H1 (cell line): ENCODE data around the gene LMAN2. TPM values are rescaled to one million over a fixed set of nuclear protein-coding genes. Genes with fewer than 3 reads are reported as not detected.

ENCODE experiments used
- JUND ChIP-seq: IDR thresholded peaks from 2 replicates; pipeline ENCODE4 v1.6.1; 2011; ENCODE audit warnings: mild to moderate bottlenecking, improper control_type of control experiment, low read length
- RFX5 ChIP-seq: IDR thresholded peaks from 2 replicates; pipeline ENCODE4 v1.6.1; 2011; ENCODE audit warnings: low read depth, low read length, improper control_type of control experiment, borderline replicate concordance
- polyA plus RNA-seq, 7 experiments: library from polyadenylated mRNA; depleted of rRNA in 3 of 7; stranded (reverse) in 5 of 7; unstranded in 2 of 7; fragments of >200 nt in 5 of 7; fragments of 200-250 nt in 2 of 7; gene quantifications; 1 replicate in 5 of 7; 2 replicates in 1 of 7; 4 replicates in 1 of 7; pipeline versions ENCODE4 v1.2.1 to v1.2.3, GENCODE V29; 2011 to 2013; ENCODE audit warnings: missing spikeins in 2 of 7, mixed read lengths in 2 of 7
- total RNA-seq: library from RNA; stranded (reverse); fragmentation: NEBNext Ultra II Directional; extraction: Animal tissue kit (Norgen Biotek cat#: 25700); gene quantifications from 2 replicates; pipeline ENCODE4 v1.2.1, GENCODE V29; 2021
- TF ChIP-seq, protein P1 (sequence below): fragments of 300-600 bp; sonication (generic); IDR thresholded peaks from 2 replicates; pipeline ENCODE4 v1.7.1; 2012; ENCODE audit warnings: low read length, moderate library complexity, mild to moderate bottlenecking, inconsistent platforms; ENCODE audit not compliant: insufficient replicate concordance

LMAN2 gene
- total and polyA plus RNA-seq, 2 of the 8 experiments (the other 6 are each of a cell fraction or from before 2014, with no cell fraction given), result 116 to 225 TPM

DNA sequence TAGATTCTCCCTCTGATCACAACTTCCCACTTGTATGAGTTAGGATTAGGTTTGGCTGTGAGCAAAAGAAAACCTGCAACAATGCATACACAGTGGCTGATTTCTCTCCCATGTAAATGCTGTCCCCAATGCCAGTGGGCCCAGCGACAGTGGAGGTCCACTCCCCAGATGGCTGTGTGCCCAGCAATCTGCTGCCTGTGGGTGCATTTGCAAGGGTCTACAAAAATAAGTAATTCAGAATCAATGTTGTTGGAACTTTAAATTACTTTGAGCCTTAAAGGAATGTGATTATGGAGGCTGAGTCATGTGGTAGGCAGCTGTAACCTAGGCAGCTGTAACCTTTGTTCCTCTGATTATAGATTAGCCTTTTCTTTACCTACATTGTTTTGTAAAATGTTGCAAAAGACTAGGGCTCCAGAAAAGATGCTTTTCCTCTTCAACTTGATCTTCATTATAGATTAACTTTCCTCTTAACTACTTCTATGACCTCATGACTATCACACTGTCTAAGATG, 25.5 kb downstream of the LMAN2 start (continued):
- TF ChIP-seq, protein P1, sequence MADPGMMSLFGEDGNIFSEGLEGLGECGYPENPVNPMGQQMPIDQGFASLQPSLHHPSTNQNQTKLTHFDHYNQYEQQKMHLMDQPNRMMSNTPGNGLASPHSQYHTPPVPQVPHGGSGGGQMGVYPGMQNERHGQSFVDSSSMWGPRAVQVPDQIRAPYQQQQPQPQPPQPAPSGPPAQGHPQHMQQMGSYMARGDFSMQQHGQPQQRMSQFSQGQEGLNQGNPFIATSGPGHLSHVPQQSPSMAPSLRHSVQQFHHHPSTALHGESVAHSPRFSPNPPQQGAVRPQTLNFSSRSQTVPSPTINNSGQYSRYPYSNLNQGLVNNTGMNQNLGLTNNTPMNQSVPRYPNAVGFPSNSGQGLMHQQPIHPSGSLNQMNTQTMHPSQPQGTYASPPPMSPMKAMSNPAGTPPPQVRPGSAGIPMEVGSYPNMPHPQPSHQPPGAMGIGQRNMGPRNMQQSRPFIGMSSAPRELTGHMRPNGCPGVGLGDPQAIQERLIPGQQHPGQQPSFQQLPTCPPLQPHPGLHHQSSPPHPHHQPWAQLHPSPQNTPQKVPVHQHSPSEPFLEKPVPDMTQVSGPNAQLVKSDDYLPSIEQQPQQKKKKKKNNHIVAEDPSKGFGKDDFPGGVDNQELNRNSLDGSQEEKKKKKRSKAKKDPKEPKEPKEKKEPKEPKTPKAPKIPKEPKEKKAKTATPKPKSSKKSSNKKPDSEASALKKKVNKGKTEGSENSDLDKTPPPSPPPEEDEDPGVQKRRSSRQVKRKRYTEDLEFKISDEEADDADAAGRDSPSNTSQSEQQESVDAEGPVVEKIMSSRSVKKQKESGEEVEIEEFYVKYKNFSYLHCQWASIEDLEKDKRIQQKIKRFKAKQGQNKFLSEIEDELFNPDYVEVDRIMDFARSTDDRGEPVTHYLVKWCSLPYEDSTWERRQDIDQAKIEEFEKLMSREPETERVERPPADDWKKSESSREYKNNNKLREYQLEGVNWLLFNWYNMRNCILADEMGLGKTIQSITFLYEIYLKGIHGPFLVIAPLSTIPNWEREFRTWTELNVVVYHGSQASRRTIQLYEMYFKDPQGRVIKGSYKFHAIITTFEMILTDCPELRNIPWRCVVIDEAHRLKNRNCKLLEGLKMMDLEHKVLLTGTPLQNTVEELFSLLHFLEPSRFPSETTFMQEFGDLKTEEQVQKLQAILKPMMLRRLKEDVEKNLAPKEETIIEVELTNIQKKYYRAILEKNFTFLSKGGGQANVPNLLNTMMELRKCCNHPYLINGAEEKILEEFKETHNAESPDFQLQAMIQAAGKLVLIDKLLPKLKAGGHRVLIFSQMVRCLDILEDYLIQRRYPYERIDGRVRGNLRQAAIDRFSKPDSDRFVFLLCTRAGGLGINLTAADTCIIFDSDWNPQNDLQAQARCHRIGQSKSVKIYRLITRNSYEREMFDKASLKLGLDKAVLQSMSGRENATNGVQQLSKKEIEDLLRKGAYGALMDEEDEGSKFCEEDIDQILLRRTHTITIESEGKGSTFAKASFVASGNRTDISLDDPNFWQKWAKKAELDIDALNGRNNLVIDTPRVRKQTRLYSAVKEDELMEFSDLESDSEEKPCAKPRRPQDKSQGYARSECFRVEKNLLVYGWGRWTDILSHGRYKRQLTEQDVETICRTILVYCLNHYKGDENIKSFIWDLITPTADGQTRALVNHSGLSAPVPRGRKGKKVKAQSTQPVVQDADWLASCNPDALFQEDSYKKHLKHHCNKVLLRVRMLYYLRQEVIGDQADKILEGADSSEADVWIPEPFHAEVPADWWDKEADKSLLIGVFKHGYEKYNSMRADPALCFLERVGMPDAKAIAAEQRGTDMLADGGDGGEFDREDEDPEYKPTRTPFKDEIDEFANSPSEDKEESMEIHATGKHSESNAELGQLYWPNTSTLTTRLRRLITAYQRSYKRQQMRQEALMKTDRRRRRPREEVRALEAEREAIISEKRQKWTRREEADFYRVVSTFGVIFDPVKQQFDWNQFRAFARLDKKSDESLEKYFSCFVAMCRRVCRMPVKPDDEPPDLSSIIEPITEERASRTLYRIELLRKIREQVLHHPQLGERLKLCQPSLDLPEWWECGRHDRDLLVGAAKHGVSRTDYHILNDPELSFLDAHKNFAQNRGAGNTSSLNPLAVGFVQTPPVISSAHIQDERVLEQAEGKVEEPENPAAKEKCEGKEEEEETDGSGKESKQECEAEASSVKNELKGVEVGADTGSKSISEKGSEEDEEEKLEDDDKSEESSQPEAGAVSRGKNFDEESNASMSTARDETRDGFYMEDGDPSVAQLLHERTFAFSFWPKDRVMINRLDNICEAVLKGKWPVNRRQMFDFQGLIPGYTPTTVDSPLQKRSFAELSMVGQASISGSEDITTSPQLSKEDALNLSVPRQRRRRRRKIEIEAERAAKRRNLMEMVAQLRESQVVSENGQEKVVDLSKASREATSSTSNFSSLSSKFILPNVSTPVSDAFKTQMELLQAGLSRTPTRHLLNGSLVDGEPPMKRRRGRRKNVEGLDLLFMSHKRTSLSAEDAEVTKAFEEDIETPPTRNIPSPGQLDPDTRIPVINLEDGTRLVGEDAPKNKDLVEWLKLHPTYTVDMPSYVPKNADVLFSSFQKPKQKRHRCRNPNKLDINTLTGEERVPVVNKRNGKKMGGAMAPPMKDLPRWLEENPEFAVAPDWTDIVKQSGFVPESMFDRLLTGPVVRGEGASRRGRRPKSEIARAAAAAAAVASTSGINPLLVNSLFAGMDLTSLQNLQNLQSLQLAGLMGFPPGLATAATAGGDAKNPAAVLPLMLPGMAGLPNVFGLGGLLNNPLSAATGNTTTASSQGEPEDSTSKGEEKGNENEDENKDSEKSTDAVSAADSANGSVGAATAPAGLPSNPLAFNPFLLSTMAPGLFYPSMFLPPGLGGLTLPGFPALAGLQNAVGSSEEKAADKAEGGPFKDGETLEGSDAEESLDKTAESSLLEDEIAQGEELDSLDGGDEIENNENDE, result peak; percentile 64
- TF ChIP-seq JUND, result 0 out of 2 replicates have a peak, but pooled peaks have one; percentile 35
- TF ChIP-seq RFX5, result no peak
